SK-N-SH treated with all-trans-retinoic acid at 6 μM for 48 hours (cell line): ENCODE measurements around the gene ADGRF1.

Experiments used
- ATAC-seq: fragments of 200-7000 bp; cut with Tn5 transposase; 3 replicates; pipeline ENCODE4 v1.9.1; 2020; ENCODE audit warnings: mild to moderate bottlenecking, moderate library complexity
- ARNTL ChIP-seq: fragments of 450-650 bp; formaldehyde crosslinking; IDR thresholded peaks from 2 replicates; pipeline ENCODE4 v1.5.0; 2020; ENCODE audit warnings: low read depth, mild to moderate bottlenecking, moderate library complexity, borderline replicate concordance
- BACH2 ChIP-seq: fragments of 250-450 bp; sonication (Bioruptor Pico); IDR thresholded peaks from 2 replicates; pipeline ENCODE4 v1.9.0; 2021; ENCODE audit warnings: mild to moderate bottlenecking, borderline replicate concordance
- CREB5 ChIP-seq: fragments of 250-450 bp; sonication (Bioruptor Pico); IDR thresholded peaks from 2 replicates; pipeline ENCODE4 v1.5.1; 2020; ENCODE audit warnings: low read depth, mild to moderate bottlenecking, moderate library complexity
- CSDC2 ChIP-seq: fragments of 250-450 bp; sonication (Bioruptor Pico); IDR thresholded peaks from 2 replicates; pipeline ENCODE4 v1.5.0; 2020; ENCODE audit warnings: mild to moderate bottlenecking, moderate library complexity
- CSRNP3 ChIP-seq: fragments of 250-450 bp; sonication (Bioruptor Pico); IDR thresholded peaks from 2 replicates; pipeline ENCODE4 v1.5.1; 2021; ENCODE audit warnings: mild to moderate bottlenecking, moderate library complexity
- ESRRG ChIP-seq: fragments of 250-450 bp; sonication (Bioruptor Pico); IDR thresholded peaks from 2 replicates; pipeline ENCODE4 v1.6.1; 2021; ENCODE audit warnings: mild to moderate bottlenecking
- GLIS3 ChIP-seq: fragments of 250-450 bp; sonication (Bioruptor Pico); IDR thresholded peaks from 2 replicates; pipeline ENCODE4 v1.5.0; 2020; ENCODE audit warnings: mild to moderate bottlenecking, moderate library complexity
- ISL1 ChIP-seq: fragments of 250-450 bp; sonication (Bioruptor Pico); IDR thresholded peaks from 2 replicates; pipeline ENCODE4 v2.1.2; 2022; ENCODE audit warnings: mild to moderate bottlenecking, moderate library complexity
- OSR1 ChIP-seq: fragments of 250-450 bp; sonication (Bioruptor Pico); IDR thresholded peaks from 2 replicates; pipeline ENCODE4 v1.8.0; 2022; ENCODE audit warnings: moderate library complexity, mild to moderate bottlenecking, inconsistent platforms
- POU6F1 ChIP-seq: fragments of 250-450 bp; sonication (Bioruptor Pico); IDR thresholded peaks from 2 replicates; pipeline ENCODE4 v1.8.0; 2021; ENCODE audit warnings: low read depth, mild to moderate bottlenecking, moderate library complexity, borderline replicate concordance
- PPARA ChIP-seq: fragments of 250-450 bp; sonication (Bioruptor Pico); IDR thresholded peaks from 2 replicates; pipeline ENCODE4 v1.5.0; 2020; ENCODE audit warnings: mild to moderate bottlenecking, borderline replicate concordance
- RARB ChIP-seq: fragments of 250-450 bp; sonication (Bioruptor Pico); IDR thresholded peaks from 2 replicates; pipeline ENCODE4 v1.8.0; 2021; ENCODE audit warnings: mild to moderate bottlenecking, moderate library complexity
- SNAI2 ChIP-seq: fragments of 250-450 bp; sonication (Bioruptor Pico); IDR thresholded peaks from 2 replicates; pipeline ENCODE4 v1.5.0; 2020; ENCODE audit warnings: mild to moderate bottlenecking, moderate library complexity
- TOX ChIP-seq: fragments of 250-450 bp; sonication (Bioruptor Pico); IDR thresholded peaks from 2 replicates; pipeline ENCODE4 v1.8.0; 2021; ENCODE audit warnings: mild to moderate bottlenecking, moderate library complexity, borderline replicate concordance
- ZC3H10 ChIP-seq: fragments of 250-450 bp; sonication (Bioruptor Pico); IDR thresholded peaks from 2 replicates; pipeline ENCODE4 v1.5.1; 2021; ENCODE audit warnings: mild to moderate bottlenecking, moderate library complexity
- ZFP3 ChIP-seq: fragments of 250-450 bp; sonication (Bioruptor Pico); IDR thresholded peaks from 2 replicates; pipeline ENCODE4 v1.5.0; 2020; ENCODE audit warnings: mild to moderate bottlenecking, moderate library complexity
- ZFP30 ChIP-seq: fragments of 450-650 bp; formaldehyde crosslinking; IDR thresholded peaks from 2 replicates; pipeline ENCODE4 v1.5.0; 2022; ENCODE audit warnings: mild to moderate bottlenecking, moderate library complexity
- ZNF70 ChIP-seq: fragments of 450-650 bp; formaldehyde crosslinking; IDR thresholded peaks from 2 replicates; pipeline ENCODE4 v1.5.0; 2020; ENCODE audit warnings: mild to moderate bottlenecking, moderate library complexity
- ZNF8 ChIP-seq: fragments of 450-650 bp; formaldehyde crosslinking; IDR thresholded peaks from 2 replicates; pipeline ENCODE4 v1.5.0; 2020; ENCODE audit warnings: mild to moderate bottlenecking, moderate library complexity

ADGRF1 gene

GRCh38 chr6:47016261-47016660 lies 25.9 kb downstream of the ADGRF1 start:
- TF ChIP-seq ZNF8 (CRISPR knock-in tag) (no peak), RARB (no peak), ZFP30 (no peak), CSRNP3 (CRISPR knock-in tag) (no peak), CSDC2 (CRISPR knock-in tag) (no peak), ZFP3 (CRISPR knock-in tag) (no peak), PPARA (CRISPR knock-in tag) (no peak), POU6F1 (CRISPR knock-in tag) (no peak), SNAI2 (CRISPR knock-in tag) (no peak), ISL1 (CRISPR knock-in tag) (no peak), GLIS3 (CRISPR knock-in tag) (no peak), BACH2 (CRISPR knock-in tag) (no peak), OSR1 (CRISPR knock-in tag) (no peak), ZNF70 (CRISPR knock-in tag) (no peak), ARNTL (CRISPR knock-in tag) (no peak), CREB5 (CRISPR knock-in tag) (no peak)
- TF ChIP-seq, all 23 proteins: peak for 0

GRCh38 chr6:47014401-47014800 lies 27.7 kb downstream of the ADGRF1 start:
- ATAC-seq, result no peak
- TF ChIP-seq TOX, result no peak
- no peak for TF ChIP-seq BACH2 (CRISPR knock-in tag)
- TF ChIP-seq ZC3H10 (CRISPR knock-in tag), result no peak
- TF ChIP-seq PPARA (CRISPR knock-in tag), result no peak
- TF ChIP-seq ESRRG (CRISPR knock-in tag), result no peak
- no peak for TF ChIP-seq ZFP30
- no peak for TF ChIP-seq POU6F1 (CRISPR knock-in tag)
- TF ChIP-seq CSRNP3 (CRISPR knock-in tag), result no peak
- TF ChIP-seq CSDC2 (CRISPR knock-in tag), result no peak
- no peak for TF ChIP-seq OSR1 (CRISPR knock-in tag)
- TF ChIP-seq GLIS3 (CRISPR knock-in tag), result no peak

More at GRCh38 chr6:47016261-47016660, 25.9 kb downstream of the ADGRF1 start:
- ATAC-seq, result no peak

GRCh38 chr6:47009583-47009982 lies 32.5 kb downstream of the ADGRF1 start:
- no peak for ATAC-seq
- no peak for TF ChIP-seq POU6F1 (CRISPR knock-in tag)
- TF ChIP-seq CSDC2 (CRISPR knock-in tag), result no peak
- TF ChIP-seq SNAI2 (CRISPR knock-in tag), result no peak
- no peak for TF ChIP-seq ZFP3 (CRISPR knock-in tag)
- TF ChIP-seq RARB, result no peak
- TF ChIP-seq ZC3H10 (CRISPR knock-in tag), result no peak
- no peak for TF ChIP-seq ESRRG (CRISPR knock-in tag)
- TF ChIP-seq CSRNP3 (CRISPR knock-in tag), result no peak
- no peak for TF ChIP-seq ZFP30
